ENCODE data around the gene POMGNT1.
A peak's percentile ranks its signal among the peaks of the same experiment; 100 is the strongest.

GRCh38 chr1:46199233-46199749 lies 1.1 kb upstream of the POMGNT1 start:
- TF ChIP-seq CTCF (conservative IDR thresholded peaks at IDR 0.05; ENCODE audit: low read length): peak; percentile 44
- no peak for TF ChIP-seq EZH2phosphoT487 (IDR thresholded peaks at IDR 0.05; ENCODE audit: borderline replicate concordance, low read depth, low read length)

All from OCI-LY7 (cell line).